ENCODE data around the gene C1orf159.
A peak's percentile ranks its signal among the peaks of the same experiment; 100 is the strongest.
"Not testable (repeated sequence)": the region's sequence is repeated elsewhere in the genome, so short reads cannot be mapped to it uniquely, and the experiment has no call there.

Gene C1orf159

GRCh38 chr1:1115786-1116700 is at the start of gene C1orf159:
TSS of gene C1orf159 (minus strand) at chr1:1116089. CDS start at chr1:1091543, 24,546 bp downstream.
- peak; percentile 94 to 97 for DNase-seq (ENCODE audit: low read depth in 2 of 2, low spot score in 1 of 2)

- DNase-seq (ENCODE audit: low read depth in 2 of 2, low spot score in 1 of 2) = no peak
These were observed 49.6 kb upstream of the C1orf159 start for GRCh38 chr1:1165485-1165884.

GRCh38 chr1:1164701-1165451 is 49.0 kb upstream of the C1orf159 start:
- no peak for DNase-seq (ENCODE audit: low read depth in 2 of 2, low spot score in 1 of 2)

GRCh38 chr1:1164361-1164700 is 48.4 kb upstream of the C1orf159 start:
- no peak for DNase-seq (ENCODE audit: low read depth in 2 of 2, low spot score in 1 of 2)

- no peak for DNase-seq (ENCODE audit: low read depth in 2 of 2, low spot score in 1 of 2)
These were observed 47.7 kb upstream of the C1orf159 start for GRCh38 chr1:1163538-1164070.

- no peak for DNase-seq (ENCODE audit: low read depth in 2 of 2, low spot score in 1 of 2)
These were observed 47.0 kb upstream of the C1orf159 start for GRCh38 chr1:1162597-1163537.

- no peak for DNase-seq (ENCODE audit: low read depth in 2 of 2, low spot score in 1 of 2)
These were observed 45.8 kb upstream of the C1orf159 start for GRCh38 chr1:1161683-1162079.

- no peak for DNase-seq (ENCODE audit: low read depth in 2 of 2, low spot score in 1 of 2)
These were observed 45.3 kb upstream of the C1orf159 start for GRCh38 chr1:1161078-1161682.

- DNase-seq (ENCODE audit: low read depth in 2 of 2, low spot score in 1 of 2) = no peak
These were observed 44.5 kb upstream of the C1orf159 start for GRCh38 chr1:1160281-1160930.

GRCh38 chr1:1157914-1158710 is 42.2 kb upstream of the C1orf159 start:
- DNase-seq (ENCODE audit: low read depth in 2 of 2, low spot score in 1 of 2) = no peak

GRCh38 chr1:1157426-1157913 is 41.6 kb upstream of the C1orf159 start:
- peak in 1 of 2 donors; percentile 25 for DNase-seq (ENCODE audit: low read depth in 2 of 2, low spot score in 1 of 2)

- no peak for DNase-seq (ENCODE audit: low read depth in 2 of 2, low spot score in 1 of 2)
These were observed 41.1 kb upstream of the C1orf159 start for GRCh38 chr1:1157033-1157365.

GRCh38 chr1:1156140-1157032 is 40.5 kb upstream of the C1orf159 start:
- DNase-seq (ENCODE audit: low read depth in 2 of 2, low spot score in 1 of 2) = no peak

- no peak for DNase-seq (ENCODE audit: low read depth in 2 of 2, low spot score in 1 of 2)
These were observed 39.4 kb upstream of the C1orf159 start for GRCh38 chr1:1155258-1155657.

- DNase-seq (ENCODE audit: low read depth in 2 of 2, low spot score in 1 of 2) = no peak
These were observed 38.0 kb upstream of the C1orf159 start for GRCh38 chr1:1153874-1154273.

GRCh38 chr1:1153215-1153614 is 37.3 kb upstream of the C1orf159 start:
- DNase-seq (ENCODE audit: low read depth in 2 of 2, low spot score in 1 of 2) = not testable (repeated sequence)

GRCh38 chr1:1152431-1152830 is 36.5 kb upstream of the C1orf159 start:
- not testable (repeated sequence) for DNase-seq (ENCODE audit: low read depth in 2 of 2, low spot score in 1 of 2)

- no peak for DNase-seq (ENCODE audit: low read depth in 2 of 2, low spot score in 1 of 2)
These were observed 35.4 kb upstream of the C1orf159 start for GRCh38 chr1:1151306-1151705.

All from stimulated activated CD8-positive, alpha-beta memory T cell treated with anti-CD3 and anti-CD28 coated beads, Interleukin-4, amount 100 ng/mL, for 1 hour (primary cell).